ENCODE measurements around the gene TMEM213.

Gene TMEM213

DNA sequence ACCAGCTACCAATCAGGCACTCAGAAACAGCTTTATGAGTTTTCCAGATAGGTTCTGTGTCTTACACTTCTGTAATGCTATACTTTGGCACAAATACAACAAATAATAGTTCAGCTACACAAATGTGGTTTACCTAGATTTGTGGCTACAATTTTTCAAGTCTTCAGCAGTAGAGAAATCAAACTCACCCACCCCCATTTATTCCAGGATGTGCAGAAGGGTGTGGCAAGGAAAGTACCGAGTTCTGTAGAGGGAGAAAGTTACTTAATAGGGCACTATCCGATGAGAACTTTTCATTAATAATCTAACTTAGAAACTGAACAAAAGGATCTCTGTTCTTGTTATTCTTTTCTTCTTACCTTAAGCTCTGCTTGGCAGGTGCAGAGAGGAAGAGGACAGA, 30.5 kb downstream of the TMEM213 start:
- Histone ChIP-seq H3K9me3 (ENCODE audit: control insufficient read depth, low read length) (no peaks in the 10 kb centered on the region), H3K4me1 (ENCODE audit: control insufficient read depth, insufficient read depth, low read length) (no peaks in the 10 kb centered on the region), H3K9ac (ENCODE audit: low read length) (no peak overlapping the region), H3K36me3 (ENCODE audit: control insufficient read depth, insufficient read depth, low read length) (no peaks in the 10 kb centered on the region), H3K27me3 (ENCODE audit: control insufficient read depth, insufficient read depth, low read length) (no peaks in the 10 kb centered on the region), H3K4me3 (ENCODE audit: low read length) (no peak overlapping the region)

DNA sequence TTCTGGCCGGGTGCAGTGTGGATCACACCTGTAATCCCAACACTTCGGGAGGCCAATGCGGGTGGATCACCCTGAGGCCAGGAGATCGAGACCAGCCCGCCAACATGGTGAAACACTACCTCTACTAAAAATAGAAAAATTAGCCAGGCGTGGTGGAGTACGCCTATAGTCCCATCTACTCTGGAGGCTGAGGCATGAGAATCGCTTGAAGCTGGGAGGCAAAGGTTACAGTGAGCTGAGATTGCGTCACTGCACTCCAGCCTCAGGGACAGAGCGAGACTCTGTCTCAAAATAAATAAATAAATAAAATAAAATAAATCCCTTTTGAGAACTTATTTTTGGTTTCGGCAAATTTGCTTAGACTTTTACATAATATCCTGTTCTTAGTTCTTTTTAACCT, 31.5 kb downstream of the TMEM213 start:
- H3K36me3 ChIP-seq (ENCODE audit: control insufficient read depth, insufficient read depth, low read length) = no peaks in the 10 kb centered on the region
- no peaks in the 10 kb centered on the region for H3K27me3 ChIP-seq (ENCODE audit: control insufficient read depth, insufficient read depth, low read length)
- no peaks in the 10 kb centered on the region for H3K9me3 ChIP-seq (ENCODE audit: control insufficient read depth, low read length)
- H3K9ac ChIP-seq (ENCODE audit: low read length) = no peak overlapping the region
- no peaks in the 10 kb centered on the region for H3K4me1 ChIP-seq (ENCODE audit: control insufficient read depth, insufficient read depth, low read length)
- no peak overlapping the region for H3K4me3 ChIP-seq (ENCODE audit: low read length)

DNA sequence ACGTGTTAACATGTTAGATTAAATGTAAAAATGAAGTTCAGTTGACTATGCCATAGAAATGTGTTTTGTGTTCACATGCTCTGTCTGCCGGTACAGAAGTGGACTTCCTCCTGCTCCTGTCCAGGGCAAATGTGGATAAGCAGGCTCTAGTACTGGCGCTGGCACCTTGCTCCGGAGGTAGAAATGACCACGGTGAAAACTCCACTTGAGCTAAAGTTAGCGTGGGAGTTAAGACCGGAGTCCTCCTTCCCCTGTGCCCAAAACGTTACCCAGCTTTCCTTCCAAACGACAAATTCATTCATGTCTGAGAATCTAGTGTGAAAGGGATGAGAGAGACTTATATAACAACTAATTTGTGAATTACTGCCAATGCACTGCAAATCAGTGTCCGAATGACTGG, 35.2 kb downstream of the TMEM213 start:
- Histone ChIP-seq H3K9ac (ENCODE audit: low read length) (no peak overlapping the region), H3K36me3 (ENCODE audit: control insufficient read depth, insufficient read depth, low read length) (no peaks in the 10 kb centered on the region)

DNA sequence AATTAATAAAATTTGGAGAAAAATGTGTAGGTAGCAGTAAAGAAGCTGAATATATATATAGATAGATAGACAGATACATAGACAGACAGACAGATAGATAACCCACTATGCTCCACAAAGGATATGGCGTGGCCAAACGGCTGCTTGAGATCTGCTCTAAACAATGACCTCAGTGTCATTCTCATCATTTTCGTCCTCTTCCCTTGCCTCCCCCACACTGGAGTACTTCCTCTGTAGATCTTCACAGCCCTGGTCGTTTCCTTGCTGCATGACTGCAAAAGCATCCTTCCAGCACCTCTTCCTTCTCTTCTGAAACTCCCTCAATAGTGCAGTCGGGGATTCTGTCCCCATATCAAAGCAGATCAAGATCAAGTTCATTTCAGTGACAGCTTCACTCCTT, 35.8 kb downstream of the TMEM213 start:
- no peak overlapping the region for H3K4me3 ChIP-seq (ENCODE audit: low read length)
- no peaks in the 10 kb centered on the region for H3K9me3 ChIP-seq (ENCODE audit: control insufficient read depth, low read length)
- H3K27me3 ChIP-seq (ENCODE audit: control insufficient read depth, insufficient read depth, low read length) = no peaks in the 10 kb centered on the region
- no peaks in the 10 kb centered on the region for H3K4me1 ChIP-seq (ENCODE audit: control insufficient read depth, insufficient read depth, low read length)
- H3K36me3 ChIP-seq (ENCODE audit: control insufficient read depth, insufficient read depth, low read length) = no peaks in the 10 kb centered on the region
- H3K9ac ChIP-seq (ENCODE audit: low read length) = no peak overlapping the region

More for the DNA sequence above, 35.2 kb downstream of the TMEM213 start:
- no peaks in the 10 kb centered on the region for H3K27me3 ChIP-seq (ENCODE audit: control insufficient read depth, insufficient read depth, low read length)
- no peaks in the 10 kb centered on the region for H3K9me3 ChIP-seq (ENCODE audit: control insufficient read depth, low read length)
- H3K4me3 ChIP-seq (ENCODE audit: low read length) = no peak overlapping the region
- no peaks in the 10 kb centered on the region for H3K4me1 ChIP-seq (ENCODE audit: control insufficient read depth, insufficient read depth, low read length)

DNA sequence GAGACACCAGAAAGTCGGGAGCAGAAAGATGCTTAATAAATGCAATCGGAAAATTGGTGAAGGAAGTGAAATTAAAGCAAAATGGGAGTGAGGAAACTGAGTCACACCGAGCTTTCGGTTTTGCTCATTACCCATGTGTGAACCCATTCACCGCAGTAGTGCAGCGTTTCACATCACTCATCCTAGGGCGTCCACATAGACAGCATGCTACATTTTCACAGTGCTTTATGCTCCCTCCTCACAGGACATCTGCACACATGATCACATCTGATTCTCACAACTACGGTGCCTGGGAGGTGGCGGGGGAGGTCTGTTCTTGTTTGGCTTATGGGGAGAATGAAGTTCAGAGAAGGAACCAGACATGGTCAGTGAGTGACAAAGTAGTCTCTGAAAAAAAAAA, 36.8 kb downstream of the TMEM213 start:
- H3K36me3 ChIP-seq (ENCODE audit: control insufficient read depth, insufficient read depth, low read length) = no peaks in the 10 kb centered on the region
- H3K27me3 ChIP-seq (ENCODE audit: control insufficient read depth, insufficient read depth, low read length) = no peaks in the 10 kb centered on the region
- no peaks in the 10 kb centered on the region for H3K4me1 ChIP-seq (ENCODE audit: control insufficient read depth, insufficient read depth, low read length)
- H3K4me3 ChIP-seq (ENCODE audit: low read length) = no peak overlapping the region
- no peak overlapping the region for H3K9ac ChIP-seq (ENCODE audit: low read length)
- H3K9me3 ChIP-seq (ENCODE audit: control insufficient read depth, low read length) = no peaks in the 10 kb centered on the region

DNA sequence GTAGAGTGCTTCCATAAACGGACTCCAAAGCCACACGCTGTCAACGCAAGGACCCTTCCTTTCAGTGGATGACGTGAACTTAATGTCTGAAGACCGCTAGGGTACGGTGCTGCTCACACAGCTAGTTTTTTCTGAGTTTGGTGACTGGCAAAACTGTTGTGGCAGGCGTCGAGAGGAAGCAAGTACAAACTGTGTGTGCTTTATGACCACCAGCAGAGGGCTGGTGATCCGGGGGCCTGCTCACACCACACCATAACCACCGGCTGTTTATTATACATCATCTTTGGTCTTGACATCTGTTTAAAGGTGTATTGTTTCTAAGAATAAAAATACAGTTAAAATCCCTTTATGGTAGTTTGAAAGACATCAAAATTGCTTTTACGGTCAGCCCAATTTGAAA, 37.3 kb downstream of the TMEM213 start:
- H3K27me3 ChIP-seq (ENCODE audit: control insufficient read depth, insufficient read depth, low read length) = no peaks in the 10 kb centered on the region
- H3K9ac ChIP-seq (ENCODE audit: low read length) = no peak overlapping the region
- no peak overlapping the region for H3K4me3 ChIP-seq (ENCODE audit: low read length)
- H3K4me1 ChIP-seq (ENCODE audit: control insufficient read depth, insufficient read depth, low read length) = no peaks in the 10 kb centered on the region
- H3K9me3 ChIP-seq (ENCODE audit: control insufficient read depth, low read length) = no peaks in the 10 kb centered on the region
- H3K36me3 ChIP-seq (ENCODE audit: control insufficient read depth, insufficient read depth, low read length) = no peaks in the 10 kb centered on the region

DNA sequence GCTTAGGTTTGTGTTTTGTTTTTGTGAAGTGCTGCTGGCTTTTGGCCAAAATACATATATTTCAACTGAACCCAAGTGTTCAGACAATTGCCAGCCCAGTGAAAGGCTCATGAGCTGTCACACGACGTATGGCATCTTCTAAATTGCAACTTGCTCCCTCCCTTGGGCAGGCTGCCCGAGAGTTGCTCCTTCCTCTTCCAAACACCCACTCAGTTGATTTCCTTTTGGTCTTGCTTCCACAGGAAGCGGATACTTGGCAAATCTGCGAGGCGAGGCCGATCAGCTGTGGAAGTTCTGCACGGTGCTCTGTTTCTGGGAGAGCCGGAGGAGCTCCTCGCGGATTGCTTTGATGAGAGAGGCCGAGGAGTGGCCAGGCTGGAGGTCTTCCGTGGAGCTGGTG, 39.8 kb downstream of the TMEM213 start:
- no peaks in the 10 kb centered on the region for H3K9me3 ChIP-seq (ENCODE audit: control insufficient read depth, low read length)
- H3K36me3 ChIP-seq (ENCODE audit: control insufficient read depth, insufficient read depth, low read length) = no peaks in the 10 kb centered on the region
- H3K4me3 ChIP-seq (ENCODE audit: low read length) = no peak overlapping the region
- no peaks in the 10 kb centered on the region for H3K27me3 ChIP-seq (ENCODE audit: control insufficient read depth, insufficient read depth, low read length)
- no peak overlapping the region for H3K9ac ChIP-seq (ENCODE audit: low read length)
- H3K4me1 ChIP-seq (ENCODE audit: control insufficient read depth, insufficient read depth, low read length) = no peaks in the 10 kb centered on the region

DNA sequence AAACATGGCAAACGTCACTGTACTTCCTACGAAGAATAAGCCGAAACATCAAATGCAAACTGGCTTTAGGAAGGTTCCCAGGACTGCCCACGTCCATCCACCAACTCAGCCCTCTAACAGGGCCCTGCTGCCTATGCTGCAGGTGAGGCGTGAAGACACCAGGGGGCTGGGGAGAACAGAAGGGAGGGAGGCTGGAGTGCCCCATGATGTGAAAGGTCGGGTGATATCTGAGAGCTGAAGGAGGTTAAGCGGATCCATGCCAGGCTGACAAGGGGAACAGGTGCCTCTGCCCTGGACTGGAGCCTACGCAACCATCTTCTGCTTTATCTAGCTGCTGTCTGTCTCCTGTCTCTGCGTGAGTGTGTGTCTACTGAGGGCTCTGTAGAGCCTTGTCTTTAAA, 40.4 kb downstream of the TMEM213 start:
- no peaks in the 10 kb centered on the region for H3K36me3 ChIP-seq (ENCODE audit: control insufficient read depth, insufficient read depth, low read length)
- H3K4me1 ChIP-seq (ENCODE audit: control insufficient read depth, insufficient read depth, low read length) = no peaks in the 10 kb centered on the region
- no peak overlapping the region for H3K4me3 ChIP-seq (ENCODE audit: low read length)
- H3K27me3 ChIP-seq (ENCODE audit: control insufficient read depth, insufficient read depth, low read length) = no peaks in the 10 kb centered on the region
- H3K9ac ChIP-seq (ENCODE audit: low read length) = no peak overlapping the region
- no peaks in the 10 kb centered on the region for H3K9me3 ChIP-seq (ENCODE audit: control insufficient read depth, low read length)

DNA sequence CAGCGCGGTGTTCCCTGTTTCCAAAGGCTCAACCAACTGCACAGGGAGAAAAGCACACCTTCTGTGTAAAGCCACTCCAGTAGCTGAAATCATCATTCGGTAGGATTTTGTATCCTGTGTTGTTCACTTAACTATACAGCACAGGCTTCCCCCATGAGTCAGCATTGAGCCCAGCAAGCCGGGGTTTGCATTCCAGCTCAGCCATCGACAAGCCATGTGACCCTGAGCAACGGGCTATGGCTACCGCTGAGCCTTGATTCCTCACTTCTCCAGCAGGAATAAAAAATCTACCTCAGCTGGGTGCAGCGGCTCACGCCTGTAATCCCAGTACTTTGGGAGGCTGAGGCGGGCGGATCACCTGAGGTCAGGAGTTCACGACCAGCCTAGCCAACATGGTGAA, 44.3 kb downstream of the TMEM213 start:
- H3K27me3 ChIP-seq (ENCODE audit: control insufficient read depth, insufficient read depth, low read length) = no peaks in the 10 kb centered on the region
- no peak overlapping the region for H3K4me3 ChIP-seq (ENCODE audit: low read length)
- no peaks in the 10 kb centered on the region for H3K4me1 ChIP-seq (ENCODE audit: control insufficient read depth, insufficient read depth, low read length)
- no peaks in the 10 kb centered on the region for H3K36me3 ChIP-seq (ENCODE audit: control insufficient read depth, insufficient read depth, low read length)
- H3K9ac ChIP-seq (ENCODE audit: low read length) = no peak overlapping the region
- no peaks in the 10 kb centered on the region for H3K9me3 ChIP-seq (ENCODE audit: control insufficient read depth, low read length)

DNA sequence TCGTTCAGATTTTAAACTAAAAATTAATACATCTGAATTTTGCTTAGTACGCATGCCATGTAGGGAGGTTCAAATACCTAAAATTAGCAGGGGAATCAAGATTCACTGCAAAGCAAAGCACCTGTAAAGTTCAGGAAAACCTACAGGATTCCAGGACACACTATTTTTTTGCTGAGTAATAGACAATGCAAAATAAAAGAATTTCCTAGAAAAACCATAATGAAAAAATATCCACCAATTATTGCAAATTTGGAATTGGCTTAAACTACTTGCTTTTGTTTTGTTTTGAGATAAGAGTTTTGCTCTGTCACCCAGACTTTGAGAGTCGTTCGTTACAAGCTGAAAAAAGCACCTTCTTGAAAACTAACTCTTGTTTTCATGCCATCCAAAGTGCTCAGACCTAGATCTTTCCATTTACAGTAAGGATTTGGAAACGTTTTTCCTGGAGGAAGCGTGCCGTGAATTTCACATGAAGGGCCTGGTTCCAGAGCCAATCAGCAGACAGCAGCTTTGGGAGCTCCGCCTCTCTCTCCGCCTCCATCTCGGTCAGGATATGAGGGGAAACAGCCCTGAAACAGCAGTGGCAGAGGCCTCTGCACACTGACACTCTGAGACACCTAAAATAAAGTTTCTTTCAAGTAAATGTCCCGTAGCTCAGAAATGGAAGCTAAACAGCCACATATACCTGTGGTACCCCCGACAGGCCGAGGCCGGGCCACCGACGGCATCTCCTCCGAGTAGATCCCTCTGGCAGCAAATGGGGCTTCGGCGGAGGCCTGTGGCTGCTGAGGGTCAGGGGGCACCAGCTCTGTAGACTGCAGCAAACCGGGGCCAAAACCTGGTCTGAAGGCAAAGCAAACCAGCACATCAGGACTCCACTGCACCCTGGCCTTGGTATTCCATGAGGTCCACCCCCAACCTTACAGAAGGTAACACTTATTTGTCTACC, 46.1 kb downstream of the TMEM213 start:
- Histone ChIP-seq H3K36me3 (ENCODE audit: control insufficient read depth, insufficient read depth, low read length) (no peaks in the 10 kb centered on the region), H3K4me3 (ENCODE audit: low read length) (no peak overlapping the region), H3K27me3 (ENCODE audit: control insufficient read depth, insufficient read depth, low read length) (no peaks in the 10 kb centered on the region), H3K9me3 (ENCODE audit: control insufficient read depth, low read length) (no peaks in the 10 kb centered on the region), H3K9ac (ENCODE audit: low read length) (no peak overlapping the region), H3K4me1 (ENCODE audit: control insufficient read depth, insufficient read depth, low read length) (no peaks in the 10 kb centered on the region)

DNA sequence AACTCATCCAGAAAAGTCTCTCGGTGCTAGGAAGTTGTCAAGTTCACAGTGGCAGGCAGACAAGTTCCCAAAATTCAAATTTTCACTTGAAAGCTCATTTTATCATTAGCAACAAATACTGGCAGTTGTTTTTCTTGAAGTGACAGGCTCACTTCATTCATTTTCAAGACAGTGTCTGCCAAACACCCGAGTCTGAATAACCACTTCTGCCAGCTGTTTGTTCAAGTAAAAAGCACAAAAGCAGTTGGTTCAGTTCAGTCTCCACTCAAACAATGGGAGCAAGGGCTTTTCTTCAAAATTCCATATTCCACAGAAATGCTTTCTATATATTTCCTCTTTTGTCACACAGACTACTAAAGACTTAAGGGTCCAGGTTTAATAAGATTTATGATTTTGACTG, 47.9 kb downstream of the TMEM213 start:
- Histone ChIP-seq H3K36me3 (ENCODE audit: control insufficient read depth, insufficient read depth, low read length) (no peaks in the 10 kb centered on the region), H3K9ac (ENCODE audit: low read length) (no peak overlapping the region), H3K9me3 (ENCODE audit: control insufficient read depth, low read length) (no peaks in the 10 kb centered on the region), H3K4me1 (ENCODE audit: control insufficient read depth, insufficient read depth, low read length) (no peaks in the 10 kb centered on the region), H3K4me3 (ENCODE audit: low read length) (no peak overlapping the region), H3K27me3 (ENCODE audit: control insufficient read depth, insufficient read depth, low read length) (no peaks in the 10 kb centered on the region)

DNA sequence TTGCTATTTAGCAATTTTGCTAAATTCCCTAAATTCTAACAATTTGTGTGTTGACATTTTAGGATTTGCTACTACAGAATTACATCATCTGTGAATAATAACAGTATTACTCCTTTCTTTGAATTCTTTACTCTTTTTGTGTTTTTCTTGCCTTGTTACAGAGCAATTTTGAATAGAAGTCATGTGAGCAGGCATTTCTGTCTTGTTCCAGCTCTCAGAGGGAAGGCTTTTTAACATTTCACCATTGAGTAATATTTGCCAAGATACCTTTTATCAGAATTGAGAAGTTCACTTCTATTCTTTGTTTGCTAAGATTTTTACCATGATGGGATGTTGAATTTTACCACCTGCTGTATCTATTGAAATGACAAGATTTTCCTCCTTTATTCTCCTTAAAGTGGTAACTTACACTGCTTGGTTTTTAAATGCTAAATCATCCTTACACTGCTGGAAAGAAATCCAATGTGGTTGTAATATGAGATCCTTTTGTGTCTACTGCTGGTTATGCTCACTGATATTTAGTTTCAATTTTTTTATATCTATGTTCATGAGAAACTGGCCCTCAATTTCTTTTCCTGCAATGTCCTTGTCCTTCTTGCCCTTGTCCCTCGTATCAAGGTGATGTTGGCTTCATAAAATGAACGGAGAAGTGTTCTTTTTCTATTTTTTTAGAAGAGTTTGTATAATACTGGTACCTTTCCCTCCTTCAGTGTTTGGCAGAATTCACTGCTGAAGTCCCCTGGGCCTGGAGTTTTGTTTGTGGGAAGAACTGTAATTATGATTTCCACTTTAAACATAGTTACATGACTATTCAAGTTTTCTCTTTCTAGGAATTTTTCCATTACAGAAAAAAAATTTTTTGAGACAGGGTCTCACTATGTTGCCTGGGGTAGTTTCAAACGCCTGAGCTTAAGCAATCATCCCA, 50.5 kb downstream of the TMEM213 start:
- no peak overlapping the region for H3K4me3 ChIP-seq (ENCODE audit: low read length)
- H3K27me3 ChIP-seq (ENCODE audit: control insufficient read depth, insufficient read depth, low read length) = no peaks in the 10 kb centered on the region
- no peaks in the 10 kb centered on the region for H3K36me3 ChIP-seq (ENCODE audit: control insufficient read depth, insufficient read depth, low read length)
- no peaks in the 10 kb centered on the region for H3K4me1 ChIP-seq (ENCODE audit: control insufficient read depth, insufficient read depth, low read length)
- H3K9me3 ChIP-seq (ENCODE audit: control insufficient read depth, low read length) = no peaks in the 10 kb centered on the region
- no peak overlapping the region for H3K9ac ChIP-seq (ENCODE audit: low read length)

All from mucosa of stomach (tissue), 1 donor.